K562 (cell line): ENCODE measurements around the gene DCAF11. TPM values are rescaled to one million over a fixed set of nuclear protein-coding genes. Genes with fewer than 3 reads are reported as not detected.

ENCODE experiments used
- ATAC-seq: fragments of 200-7000 bp; cut with Tn5 transposase; 3 replicates; pipeline ENCODE4 v1.9.1; 2020; ENCODE audit warnings: moderate library complexity
- Bru-seq: library from RNA; stranded (reverse); fragments of 400-500 nt; gene quantifications from one replicate; lab custom pipeline; 2021; lab: Mats Ljungman, UMichigan
- BruChase-seq, 2 experiments: library from RNA; stranded (reverse); fragments of 400-500 nt; gene quantifications; one replicate each; lab custom pipeline; 2021; lab: Mats Ljungman, UMichigan
- BruUV-seq: library from RNA; stranded (reverse); fragments of 400-500 nt; replicated peaks from 2 replicates; lab custom pipeline; 2021; lab: Mats Ljungman, UMichigan
- CTCF ChIA-PET: fragments of 300-600 bp; formaldehyde crosslinking; extraction: SDS; loops from one replicate; lab custom pipeline; 2021; ENCODE audit warnings: low intra/inter-chr PET ratio; lab: Yijun Ruan, JAX
- POLR2A ChIA-PET: fragments of 300-600, 350-650 bp; sonication (Branson Sonifier 250); formaldehyde crosslinking; extraction: SDS; loops from one replicate; lab custom pipeline; 2021; ENCODE audit warnings: antibody characterized with exemption, inconsistent platforms; lab: Yijun Ruan, JAX
- DNase-seq, 4 experiments: peaks; one replicate each; pipeline versions ENCODE4 v3.0.0 to v3.0.0-alpha.2; 2011 to 2018; ENCODE audit warnings: low spot score in 3 of 4, mixed read lengths in 3 of 4; ENCODE audit errors: extremely low read depth in 1 of 4
- FAIRE-seq: peaks from 2 replicates; lab custom pipeline; 2011; peaks lifted over from hg19 to GRCh38; lab: Jason Lieb, UNC
- H2AFZ ChIP-seq: 2 replicates; pipeline ENCODE4 v1.6.0; 2011; ENCODE audit warnings: low read depth, low read length, control low read depth, inconsistent platforms
- H3K27ac ChIP-seq: fragments of 200-600 bp; 3 replicates; pipeline ENCODE4 v1.8.0; 2011; ENCODE audit warnings: low read depth, mild to moderate bottlenecking, control low read depth, inconsistent platforms, low read length, moderate library complexity, mixed read lengths; ENCODE audit errors: extremely low read depth
- H3K27me3 ChIP-seq, 2 experiments: fragments of 300-600 bp in 1 of 2; 2 replicates in 1 of 2; 3 replicates in 1 of 2; pipeline versions ENCODE4 v1.6.0 to v1.8.0; 2011; ENCODE audit warnings: inconsistent platforms in 2 of 2, low read length in 2 of 2, mild to moderate bottlenecking in 1 of 2, mixed read lengths in 1 of 2, moderate library complexity in 1 of 2; ENCODE audit not compliant: control insufficient read depth in 2 of 2, insufficient read depth in 2 of 2
- H3K36me3 ChIP-seq: fragments of 300-600 bp; 3 replicates; pipeline ENCODE4 v1.8.0; 2011; ENCODE audit warnings: mild to moderate bottlenecking, low read length, inconsistent platforms; ENCODE audit not compliant: control insufficient read depth, insufficient read depth
- H3K4me1 ChIP-seq, 2 experiments: fragments of 200-600 bp in 1 of 2; replicated peaks in 1 of 2; 2 replicates in 1 of 2; 3 replicates in 1 of 2; pipeline versions ENCODE4 v1.5.1 to v1.8.0; 2011; ENCODE audit warnings: inconsistent platforms in 2 of 2, low read length in 2 of 2, mild to moderate bottlenecking in 1 of 2, mixed read lengths in 1 of 2, moderate library complexity in 1 of 2; ENCODE audit not compliant: control insufficient read depth in 2 of 2, insufficient read depth in 2 of 2
- H3K4me2 ChIP-seq: 2 replicates; pipeline ENCODE4 v1.6.1; 2011; ENCODE audit warnings: low read length, control low read depth, inconsistent platforms, mixed read lengths; ENCODE audit not compliant: insufficient read depth
- H3K4me3 ChIP-seq: fragments of 200-600 bp; sonication (generic), shearing (Covaris generic); 2 replicates; pipeline ENCODE4 v1.5.1; 2016; ENCODE audit warnings: control low read depth, inconsistent platforms
- H3K79me2 ChIP-seq: fragments of 200-600 bp; 3 replicates; pipeline ENCODE4 v1.8.0; 2011; ENCODE audit warnings: low read length, inconsistent platforms; ENCODE audit not compliant: control insufficient read depth, insufficient read depth
- H3K9ac ChIP-seq, 2 experiments: 2 replicates each; pipeline versions ENCODE4 v1.6.0 to v1.6.1; 2011; ENCODE audit warnings: low read depth in 2 of 2, low read length in 2 of 2, control low read depth in 1 of 2, inconsistent platforms in 1 of 2, mild to moderate bottlenecking in 1 of 2, mixed read lengths in 1 of 2; ENCODE audit not compliant: insufficient read depth in 1 of 2
- H3K9me1 ChIP-seq: one replicate; pipeline ENCODE4 v1.6.0; 2011; ENCODE audit warnings: inconsistent platforms, mild to moderate bottlenecking, low read length, moderate library complexity; ENCODE audit not compliant: control insufficient read depth, insufficient read depth
- H3K9me3 ChIP-seq: replicated peaks from 2 replicates; pipeline ENCODE4 v1.5.1; 2011; ENCODE audit warnings: low read depth, low read length, inconsistent platforms; ENCODE audit not compliant: control insufficient read depth, insufficient read depth
- H4K20me1 ChIP-seq: replicated peaks from 2 replicates; pipeline ENCODE4 v1.6.1; 2011; ENCODE audit warnings: low read length, inconsistent platforms, mixed read lengths; ENCODE audit not compliant: control insufficient read depth, insufficient read depth
- C11orf30 ChIP-seq: fragments of 450-650 bp; IDR thresholded peaks from 2 replicates; pipeline ENCODE4 v1.6.1; 2016; ENCODE audit warnings: low read depth, mild to moderate bottlenecking
- HMG20A ChIP-seq: fragments of 450-650 bp; formaldehyde crosslinking; conservative IDR thresholded peaks from 2 replicates; pipeline ENCODE4 v1.4.0; 2020; ENCODE audit warnings: mild to moderate bottlenecking, mixed read lengths
- HSF4 ChIP-seq: fragments of 250-450 bp; sonication (Bioruptor Pico); IDR thresholded peaks from 2 replicates; pipeline ENCODE4 v2.1.2; 2022; ENCODE audit warnings: mild to moderate bottlenecking, moderate library complexity, borderline replicate concordance
- PHB2 ChIP-seq: fragments of 450-650 bp; IDR thresholded peaks from 2 replicates; pipeline ENCODE4 v1.6.1; 2017; ENCODE audit warnings: low read depth
- RCOR1 ChIP-seq, 2 experiments: IDR thresholded peaks; 2 replicates each; pipeline ENCODE4 v1.6.1; 2012; ENCODE audit warnings: low read depth in 2 of 2, low read length in 2 of 2, borderline replicate concordance in 1 of 2, improper control_type of control experiment in 1 of 2
- TAF1 ChIP-seq: IDR thresholded peaks from 2 replicates; pipeline ENCODE4 v1.6.1; 2011; ENCODE audit warnings: mild to moderate bottlenecking, low read length, moderate library complexity; ENCODE audit not compliant: insufficient read depth, control insufficient read depth, severe bottlenecking; ENCODE audit errors: extremely low read depth
- WGBS: fragments of 100-300 bp; shearing (Covaris generic); methylation state at CpG from one replicate; pipeline ENCODE4 v1.1.6; 2016; ENCODE audit warnings: low coverage, mixed read lengths; ENCODE audit not compliant: insufficient coverage; ENCODE audit errors: missing lambda C conversion rate; 5-methylcytosine and 5-hydroxymethylcytosine counted together
- in situ Hi-C: fragments of 300-500 bp; cut with MboI; formaldehyde crosslinking; loops from 4 replicates; pipeline ENCODE4 v1.15.0; 2018; ENCODE audit warnings: inconsistent platforms, mixed read lengths
- intact Hi-C: fragments of 100-400 bp; cut with micrococcal nuclease; formaldehyde crosslinking; loops from 2 replicates; pipeline ENCODE4 v1.14.2; 2022
- long read RNA-seq, 3 experiments: library from polyadenylated mRNA in 2 of 3; library from RNA in 1 of 3; unstranded in 2 of 3; stranded (forward) in 1 of 3; transcript quantifications; one replicate each; pipeline ENCODE4 v2.0.0, GENCODE V29; 2019 to 2022
- polyA minus RNA-seq, 3 experiments: library from RNA; depleted of rRNA, polyadenylated mRNA; stranded (reverse); fragments of >200 nt; gene quantifications; 2 replicates each; pipeline ENCODE4 v1.2.3, GENCODE V29; 2011
- polyA plus RNA-seq, 8 experiments: library from polyadenylated mRNA; depleted of rRNA in 4 of 8; stranded (reverse) in 5 of 8; unstranded in 3 of 8; fragments of >200 nt; fragmentation: Nextera tagmentation in 2 of 8; fragmentation: Illumina TruSeq in 1 of 8; extraction: Ambion mirVana in 2 of 8; extraction: Trizol in 1 of 8; gene quantifications; 2 replicates each; pipeline versions ENCODE4 v1.2.1 to v1.2.3, GENCODE V29; 2011 to 2014; ENCODE audit warnings: inconsistent platforms in 1 of 8, missing spikeins in 1 of 8
- total RNA-seq, 7 experiments: library from RNA; depleted of rRNA in 6 of 7; stranded (reverse); fragments of >200 nt in 6 of 7; fragmentation: Illumina TruSeq in 2 of 7; extraction: Trizol in 2 of 7; gene quantifications; 2 replicates each; pipeline versions ENCODE4 v1.2.1 to v1.2.3, GENCODE V29; 2011 to 2021; ENCODE audit warnings: low replicate concordance in 1 of 7
- TF ChIP-seq, protein P1 (sequence below): fragments of 250-450 bp; sonication (Bioruptor Pico); IDR thresholded peaks from 2 replicates; pipeline ENCODE4 v1.5.0; 2022; ENCODE audit warnings: mild to moderate bottlenecking
- TF ChIP-seq, protein P2 (sequence below): IDR thresholded peaks from 3 replicates; pipeline ENCODE4 v1.6.1; 2011; ENCODE audit warnings: borderline replicate concordance, mild to moderate bottlenecking, moderate library complexity; ENCODE audit not compliant: insufficient read length; ENCODE audit errors: extremely low read depth

The DCAF11 gene
- total RNA-seq (2011; cell fraction: chromatin; rRNA removed; ENCODE audit: low replicate concordance), result 36.2 and 69.8 TPM in 2 replicates
- 39.9 and 42.9 TPM in 2 replicates for total RNA-seq (2011; cell fraction: nucleolus; rRNA removed)
- total RNA-seq (2011; cell fraction: nucleoplasm; rRNA removed), result 35.7 and 38.2 TPM in 2 replicates
- total RNA-seq (2014; rRNA removed), result 39.8 and 53.8 TPM in 2 replicates
- total RNA-seq (2014; rRNA removed; fragmentation: Illumina TruSeq; extraction: Trizol), result 23.6 and 25.8 TPM in 2 replicates
- 33.9 and 36.6 TPM in 2 replicates for total RNA-seq (2015; rRNA removed; fragmentation: Illumina TruSeq; extraction: Trizol)
- total RNA-seq (2021), result 32.6 and 36.4 TPM in 2 replicates
- 37.8 and 38.4 TPM in 2 replicates for polyA plus RNA-seq (2011; rRNA removed)
- 42.5 and 49.6 TPM in 2 replicates for polyA plus RNA-seq (2011; cell fraction: cytosol; rRNA removed)
- 43.0 and 49.6 TPM in 2 replicates for polyA plus RNA-seq (2011; cell fraction: nucleus; rRNA removed)
- polyA plus RNA-seq (2012), result 31.7 and 46.8 TPM in 2 replicates
- 42.2 and 43.9 TPM in 2 replicates for polyA plus RNA-seq (2014; fragmentation: Illumina TruSeq; extraction: Trizol)
- 1 to 10 TPM; 8.5 to 9.2 TPM for polyA plus RNA-seq (2014; fragmentation: Nextera tagmentation; extraction: Ambion mirVana)
- polyA plus RNA-seq (2014; rRNA removed), result 41.1 and 46.2 TPM in 2 replicates
- polyA minus RNA-seq (2011; rRNA and poly(A)+ RNA removed), result 30.3 and 36.6 TPM in 2 replicates
- polyA minus RNA-seq (2011; cell fraction: cytosol; rRNA and poly(A)+ RNA removed), result 20.1 and 22.3 TPM in 2 replicates
- 16.6 and 29.7 TPM in 2 replicates for polyA minus RNA-seq (2011; cell fraction: nucleus; rRNA and poly(A)+ RNA removed)
- percentile 68 among the genes with signal in this experiment for Bru-seq, nascent RNA
- percentile 64 among the genes with signal in this experiment for BruChase-seq, experiment 1, labeled RNA remaining after a 2-hour chase
- BruChase-seq, experiment 2, labeled RNA remaining after a 6-hour chase, result percentile 68 among the genes with signal in this experiment
- long read RNA-seq, experiment 1, full-length matches to known transcripts, result 34 of 97 reads
- long read RNA-seq, experiment 1, partial matches to known transcripts, result 54 of 97 reads
- long read RNA-seq, experiment 1, other reads (novel, unspliced or antisense), result 9 of 97 reads
- long read RNA-seq, experiment 2, full-length matches to known transcripts, result 12 of 49 reads
- long read RNA-seq, experiment 2, partial matches to known transcripts, result 25 of 49 reads
- long read RNA-seq, experiment 2, other reads (novel, unspliced or antisense), result 12 of 49 reads
- long read RNA-seq, experiment 3, full-length matches to known transcripts, result 9 of 21 reads
- long read RNA-seq, experiment 3, partial matches to known transcripts, result 7 of 21 reads
- long read RNA-seq, experiment 3, other reads (novel, unspliced or antisense), result 5 of 21 reads

DNA sequence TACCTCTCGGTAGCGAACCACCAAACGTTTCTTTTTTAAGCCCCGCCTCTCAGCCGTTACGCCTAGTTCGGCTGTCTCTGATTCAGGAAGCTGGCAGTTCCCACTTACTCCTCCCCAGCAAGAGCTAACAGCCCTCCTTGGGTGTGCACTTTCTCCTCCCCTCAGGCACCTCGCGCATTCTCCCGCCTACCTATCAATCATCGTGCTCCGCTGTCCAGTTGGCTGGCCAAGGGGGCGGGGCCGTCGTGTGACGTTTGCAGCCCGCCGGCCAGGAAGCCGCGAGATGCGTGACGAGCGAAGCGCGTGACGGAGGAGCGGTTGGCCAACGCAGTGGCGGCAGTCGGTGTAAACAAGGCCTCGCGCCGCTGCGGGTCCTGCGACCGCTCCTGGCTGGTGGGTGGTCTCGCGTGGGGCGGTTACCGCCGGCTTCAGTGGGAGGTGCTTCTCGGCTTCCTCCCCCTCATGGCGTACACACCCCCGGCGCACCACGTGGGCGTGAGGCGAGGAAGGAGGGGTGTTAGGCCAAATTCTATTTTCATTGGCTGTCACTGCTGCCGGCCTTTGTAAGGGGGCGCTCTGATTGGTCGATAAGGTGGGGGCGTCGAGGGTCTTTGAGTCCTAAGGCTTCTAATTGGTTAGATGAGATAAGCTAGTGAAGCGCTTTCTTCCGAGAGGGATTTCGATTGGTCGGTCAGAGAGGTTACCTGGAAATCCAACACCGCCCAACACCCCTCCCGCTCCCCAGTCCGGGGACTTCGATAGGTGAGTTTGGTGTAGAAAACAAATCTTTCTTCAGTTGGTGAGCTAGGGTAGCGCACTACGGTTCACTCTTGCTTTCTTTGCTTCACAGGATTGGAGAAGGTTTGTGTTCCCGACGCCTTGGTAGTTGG lies at the start of gene DCAF11, which contains the start of gene NRL:
Gene DCAF11, plus strand, starts transcription at position 246 of the 890 bp plus-strand sequence. CDS start 818 bp downstream, outside the sequence.
Gene NRL, minus strand, starts transcription at position 418 of the 890 bp plus-strand sequence. CDS start 32,101 bp downstream, outside the sequence.
- H3K27me3 ChIP-seq, result no peaks in the 10 kb centered on the region
- POLR2A ChIA-PET, result interaction anchor here (0.6 to 5.0 kb wide), 24 partner anchors 7 to 1891 kb away, joined by 3 to 38 read pairs (median 4); partner anchors contain the start of genes CHMP4A, DHRS1, EMC9 and NOP9
- H4K20me1 ChIP-seq, result no peaks in the 10 kb centered on the region
- in situ Hi-C loops, result no loop called here
- no peaks in the 10 kb centered on the region for H3K9me3 ChIP-seq
- CTCF ChIA-PET, result interaction anchor here (0.6 kb wide), 1 partner anchor 313 kb away, joined by 3 read pairs; no protein-coding TSS in a partner anchor
- peaks cover 18% of the 10 kb centered on the region for H3K79me2 ChIP-seq
- peak within 1 kb of the TSS; percentile 51 for H3K4me3 ChIP-seq
- peak within 1 kb of the TSS; percentile 89 to 97 for H3K9ac ChIP-seq
- peak within 1 kb of the TSS; percentile 94 for H3K4me2 ChIP-seq
- WGBS, result under 1% methylated on average over 52 of the region's 65 CpGs
- peaks cover 36% of the 10 kb centered on the region; the same call in 2 of the 3 replicates for H3K36me3 ChIP-seq
- peak within 1 kb of the TSS; percentile 95 for H3K27ac ChIP-seq
- DNase-seq (peak; percentile 88 to 97 (median 93)), FAIRE-seq (peak; percentile 100), ATAC-seq (peak; percentile 91)
- peaks cover 10% of the 10 kb centered on the region in 2 experiments; a peak in 4 of 5 replicates for H3K4me1 ChIP-seq
- intact Hi-C loops, result loop anchor here (2.0 kb wide), 2 partner anchors 20 to 32 kb away; partner anchors contain the start of genes PCK2, PSME2 and RNF31
- peak within 1 kb of the TSS; percentile 98 for H2AFZ ChIP-seq
- no peaks in the 10 kb centered on the region for H3K9me1 ChIP-seq
- no TSS peak for BruUV-seq
- no peak for TF ChIP-seq HSF4 (CRISPR knock-in tag)
- TF ChIP-seq, protein P1, sequence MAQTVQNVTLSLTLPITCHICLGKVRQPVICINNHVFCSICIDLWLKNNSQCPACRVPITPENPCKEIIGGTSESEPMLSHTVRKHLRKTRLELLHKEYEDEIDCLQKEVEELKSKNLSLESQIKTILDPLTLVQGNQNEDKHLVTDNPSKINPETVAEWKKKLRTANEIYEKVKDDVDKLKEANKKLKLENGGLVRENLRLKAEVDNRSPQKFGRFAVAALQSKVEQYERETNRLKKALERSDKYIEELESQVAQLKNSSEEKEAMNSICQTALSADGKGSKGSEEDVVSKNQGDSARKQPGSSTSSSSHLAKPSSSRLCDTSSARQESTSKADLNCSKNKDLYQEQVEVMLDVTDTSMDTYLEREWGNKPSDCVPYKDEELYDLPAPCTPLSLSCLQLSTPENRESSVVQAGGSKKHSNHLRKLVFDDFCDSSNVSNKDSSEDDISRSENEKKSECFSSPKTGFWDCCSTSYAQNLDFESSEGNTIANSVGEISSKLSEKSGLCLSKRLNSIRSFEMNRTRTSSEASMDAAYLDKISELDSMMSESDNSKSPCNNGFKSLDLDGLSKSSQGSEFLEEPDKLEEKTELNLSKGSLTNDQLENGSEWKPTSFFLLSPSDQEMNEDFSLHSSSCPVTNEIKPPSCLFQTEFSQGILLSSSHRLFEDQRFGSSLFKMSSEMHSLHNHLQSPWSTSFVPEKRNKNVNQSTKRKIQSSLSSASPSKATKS (CRISPR knock-in tag), result no peak
- TF ChIP-seq, protein P2, sequence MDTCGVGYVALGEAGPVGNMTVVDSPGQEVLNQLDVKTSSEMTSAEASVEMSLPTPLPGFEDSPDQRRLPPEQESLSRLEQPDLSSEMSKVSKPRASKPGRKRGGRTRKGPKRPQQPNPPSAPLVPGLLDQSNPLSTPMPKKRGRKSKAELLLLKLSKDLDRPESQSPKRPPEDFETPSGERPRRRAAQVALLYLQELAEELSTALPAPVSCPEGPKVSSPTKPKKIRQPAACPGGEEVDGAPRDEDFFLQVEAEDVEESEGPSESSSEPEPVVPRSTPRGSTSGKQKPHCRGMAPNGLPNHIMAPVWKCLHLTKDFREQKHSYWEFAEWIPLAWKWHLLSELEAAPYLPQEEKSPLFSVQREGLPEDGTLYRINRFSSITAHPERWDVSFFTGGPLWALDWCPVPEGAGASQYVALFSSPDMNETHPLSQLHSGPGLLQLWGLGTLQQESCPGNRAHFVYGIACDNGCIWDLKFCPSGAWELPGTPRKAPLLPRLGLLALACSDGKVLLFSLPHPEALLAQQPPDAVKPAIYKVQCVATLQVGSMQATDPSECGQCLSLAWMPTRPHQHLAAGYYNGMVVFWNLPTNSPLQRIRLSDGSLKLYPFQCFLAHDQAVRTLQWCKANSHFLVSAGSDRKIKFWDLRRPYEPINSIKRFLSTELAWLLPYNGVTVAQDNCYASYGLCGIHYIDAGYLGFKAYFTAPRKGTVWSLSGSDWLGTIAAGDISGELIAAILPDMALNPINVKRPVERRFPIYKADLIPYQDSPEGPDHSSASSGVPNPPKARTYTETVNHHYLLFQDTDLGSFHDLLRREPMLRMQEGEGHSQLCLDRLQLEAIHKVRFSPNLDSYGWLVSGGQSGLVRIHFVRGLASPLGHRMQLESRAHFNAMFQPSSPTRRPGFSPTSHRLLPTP, result no peak
- no peak for TF ChIP-seq HMG20A
- TF ChIP-seq PHB2, result no peak
- no peak for TF ChIP-seq RCOR1 (IDR thresholded peaks at IDR 0.05; ENCODE audit: borderline replicate concordance in 1 of 2, low read depth in 2 of 2, low read length in 2 of 2)
- TF ChIP-seq TAF1, result peak; percentile 60
- no peak for TF ChIP-seq C11orf30
